ENCODE measurements around the gene AMMECR1.
"Not testable (repeated sequence)": the region's sequence is repeated elsewhere in the genome, so short reads cannot be mapped to it uniquely, and the experiment has no call there.

AMMECR1 gene

GRCh38 chrX:110162867-110163266 lies 155.0 kb downstream of the AMMECR1 start:
- DNase-seq, result no peak

- no peak for DNase-seq
These were observed 155.8 kb downstream of the AMMECR1 start for GRCh38 chrX:110162131-110162530.

GRCh38 chrX:110161361-110161686 lies 156.6 kb downstream of the AMMECR1 start:
- DNase-seq, result no peak

- DNase-seq, result no peak
These were observed 158.0 kb downstream of the AMMECR1 start for GRCh38 chrX:110159865-110160264.

GRCh38 chrX:110159235-110159634 lies 158.7 kb downstream of the AMMECR1 start:
- no peak for DNase-seq

- no peak for DNase-seq
These were observed 160.4 kb downstream of the AMMECR1 start for GRCh38 chrX:110157444-110157843.

GRCh38 chrX:110156167-110156754 lies 161.6 kb downstream of the AMMECR1 start:
- DNase-seq, result no peak

- DNase-seq, result no peak
These were observed 162.1 kb downstream of the AMMECR1 start for GRCh38 chrX:110155759-110156158.

GRCh38 chrX:110154328-110154727 lies 163.6 kb downstream of the AMMECR1 start:
- DNase-seq, result not testable (repeated sequence)

GRCh38 chrX:110153896-110154295 lies 164.0 kb downstream of the AMMECR1 start:
- no peak for DNase-seq

GRCh38 chrX:110153244-110153643 lies 164.6 kb downstream of the AMMECR1 start:
- no peak for DNase-seq

- DNase-seq, result no peak
These were observed 171.4 kb downstream of the AMMECR1 start for GRCh38 chrX:110146521-110146920.

- no peak for DNase-seq
These were observed 172.0 kb downstream of the AMMECR1 start for GRCh38 chrX:110145854-110146253.

GRCh38 chrX:110145311-110145710 lies 172.6 kb downstream of the AMMECR1 start:
- DNase-seq, result no peak

All from SHP77 treated with DMSO at 0.1 percent for 48 hours (cell line).